ENCODE measurements around the gene ERG28. TPM values are rescaled to one million over a fixed set of nuclear protein-coding genes. Genes with fewer than 3 reads are reported as not detected.

Gene ERG28
- polyA plus RNA-seq, 2 of the 4 experiments (the other 2 are of a cell fraction): 18.8 to 23.4 TPM

GRCh38 chr14:75625034-75625433 is 35.6 kb downstream of the ERG28 start:
- WGBS (ENCODE audit: missing lambda C conversion rate): 84% methylated on average over 3 of the region's 3 CpGs
- Histone ChIP-seq H3K9me3 (no peaks in the 10 kb centered on the region), H3K4me2 (no peak overlapping the region), H3K4me1 (peaks cover 12% of the 10 kb centered on the region), H3K4me3 (no peak overlapping the region), H3K27ac (no peak overlapping the region)
- no peak for FAIRE-seq
- no peak for DNase-seq (ENCODE audit: low read depth in 1 of 2, low spot score in 1 of 2)
- ATAC-seq: no peak
- ChIA-PET POLR2A (no interaction called here), CTCF (interaction anchor here (1.3 to 2.5 kb wide), 3 partner anchors 12 to 29 kb away, joined by 4 to 14 read pairs (median 7); no protein-coding TSS in a partner anchor)
- no peak for TF ChIP-seq TFCP2L1 (CRISPR knock-in tag; IDR thresholded peaks at IDR 0.05)
- TF ChIP-seq TP53 (CRISPR knock-in tag; IDR thresholded peaks at IDR 0.05): no peak
- no peak for TF ChIP-seq CEBPB (IDR thresholded peaks at IDR 0.05)
- no peak for TF ChIP-seq FOSL2 (IDR thresholded peaks at IDR 0.05)
- TF ChIP-seq FOSL2 (CRISPR knock-in tag; IDR thresholded peaks at IDR 0.05): no peak
- TF ChIP-seq PBX3 (IDR thresholded peaks at IDR 0.05): no peak
- no peak for TF ChIP-seq MAFK (IDR thresholded peaks at IDR 0.05; ENCODE audit: partially characterized antibody)

- POLR2A ChIA-PET: no interaction called here
- FAIRE-seq (no peak), ATAC-seq (no peak), DNase-seq (ENCODE audit: low read depth in 1 of 2, low spot score in 1 of 2) (no peak)
- H3K4me3 ChIP-seq: no peak overlapping the region
- 73% methylated on average over 1 of the region's 1 CpG for WGBS (ENCODE audit: missing lambda C conversion rate)
- H3K27ac ChIP-seq: no peak overlapping the region
- no peak overlapping the region for H3K4me2 ChIP-seq
- CTCF ChIA-PET: interaction anchor here (0.9 to 2.3 kb wide), 5 partner anchors 9 to 287 kb away, joined by 3 to 9 read pairs (median 3); partner anchors contain the start of gene FLVCR2
- H3K4me1 ChIP-seq: peaks cover 12% of the 10 kb centered on the region
- TF ChIP-seq REST (IDR thresholded peaks at IDR 0.05) (no peak), NR3C1 (IDR thresholded peaks at IDR 0.05) (no peak), MAX (IDR thresholded peaks at IDR 0.05) (no peak), FOSL2 (IDR thresholded peaks at IDR 0.05) (no peak), FOSL2 (CRISPR knock-in tag; IDR thresholded peaks at IDR 0.05) (no peak), SMC3 (IDR thresholded peaks at IDR 0.05) (no peak), SREBF2 (IDR thresholded peaks at IDR 0.05) (no peak), HOXB5 (CRISPR knock-in tag; IDR thresholded peaks at IDR 0.05) (no peak), ZNF302 (CRISPR knock-in tag; IDR thresholded peaks at IDR 0.05) (no peak), CBX8 (IDR thresholded peaks at IDR 0.05) (no peak), EHMT2 (IDR thresholded peaks at IDR 0.05; ENCODE audit: low read depth) (no peak), KDM5A (IDR thresholded peaks at IDR 0.05) (no peak), BCL3 (IDR thresholded peaks at IDR 0.05) (no peak)
- no peaks in the 10 kb centered on the region for H3K9me3 ChIP-seq
Observed at GRCh38 chr14:75619548-75619947, 41.1 kb downstream of the ERG28 start.

GRCh38 chr14:75615200-75615599 is 45.5 kb downstream of the ERG28 start:
- peaks cover 4% of the 10 kb centered on the region for H3K9me3 ChIP-seq
- DNase-seq (ENCODE audit: low read depth in 1 of 2, low spot score in 1 of 2) (no peak), ATAC-seq (no peak), FAIRE-seq (no peak)
- H3K4me3 ChIP-seq: no peak overlapping the region
- TF ChIP-seq RFX5 (IDR thresholded peaks at IDR 0.05): no peak
- no peak for TF ChIP-seq EP300 (IDR thresholded peaks at IDR 0.05)
- TF ChIP-seq RNF2 (IDR thresholded peaks at IDR 0.05; ENCODE audit: borderline replicate concordance, low read depth): no peak
- TF ChIP-seq GATA3 (IDR thresholded peaks at IDR 0.05; ENCODE audit: borderline replicate concordance): no peak
- TF ChIP-seq ZSCAN20 (CRISPR knock-in tag; IDR thresholded peaks at IDR 0.05): no peak
- TF ChIP-seq KDM5A (IDR thresholded peaks at IDR 0.05): no peak
- TF ChIP-seq NPAS2 (CRISPR knock-in tag; IDR thresholded peaks at IDR 0.05; ENCODE audit: borderline replicate concordance): no peak
- no peak for TF ChIP-seq HOXB13 (CRISPR knock-in tag; IDR thresholded peaks at IDR 0.05; ENCODE audit: low read depth)
- TF ChIP-seq ZFP36 (IDR thresholded peaks at IDR 0.05; ENCODE audit: borderline replicate concordance, partially characterized antibody): no peak
- no peak overlapping the region for H3K27ac ChIP-seq
- no peaks in the 10 kb centered on the region for H3K4me1 ChIP-seq
- 49% methylated on average over 4 of the region's 4 CpGs for WGBS (ENCODE audit: missing lambda C conversion rate)
- CTCF ChIA-PET: interaction anchor here (1.7 to 4.0 kb wide), 2 partner anchors 25 to 39 kb away, joined by 3 to 15 read pairs; no protein-coding TSS in a partner anchor
- no peak overlapping the region for H3K4me2 ChIP-seq
- POLR2A ChIA-PET: no interaction called here
